Mesendoderm (in vitro differentiated cells): Measurements from ENCODE around the gene NBEA.

ENCODE experiments used
- DNase-seq: peaks from one replicate; pipeline ENCODE4 v3.0.0; 2013
- H2AK5ac ChIP-seq: 2 replicates; pipeline ENCODE4 v1.6.1; 2013; ENCODE audit warnings: low read length, inconsistent platforms
- H2BK120ac ChIP-seq: 2 replicates; pipeline ENCODE4 v1.6.1; 2013; ENCODE audit warnings: low read depth, mild to moderate bottlenecking, low read length, moderate library complexity, mixed read lengths
- H2BK15ac ChIP-seq: replicated peaks from 2 replicates; pipeline ENCODE4 v1.6.1; 2013; ENCODE audit warnings: low read depth, mild to moderate bottlenecking, moderate library complexity
- H2BK5ac ChIP-seq: 2 replicates; pipeline ENCODE4 v1.6.1; 2013; ENCODE audit warnings: low read length, inconsistent platforms
- H3K18ac ChIP-seq: 2 replicates; pipeline ENCODE4 v1.6.1; 2013; ENCODE audit warnings: mild to moderate bottlenecking, low read length, mixed read lengths
- H3K23ac ChIP-seq: one replicate; pipeline ENCODE4 v1.6.1; 2013; ENCODE audit warnings: low read length
- H3K27ac ChIP-seq: 2 replicates; pipeline ENCODE4 v1.5.1; 2013; ENCODE audit warnings: low read depth, mild to moderate bottlenecking, inconsistent platforms, low read length, moderate library complexity
- H3K27me3 ChIP-seq: 2 replicates; pipeline ENCODE4 v1.6.1; 2013; ENCODE audit warnings: low read length, control low read depth, mild to moderate bottlenecking, inconsistent platforms; ENCODE audit not compliant: insufficient read depth, poor library complexity
- H3K36me3 ChIP-seq: 2 replicates; pipeline ENCODE4 v1.6.1; 2013; ENCODE audit warnings: low read length, inconsistent platforms; ENCODE audit not compliant: control insufficient read depth, insufficient read depth
- H3K4ac ChIP-seq: one replicate; pipeline ENCODE4 v1.6.1; 2013; ENCODE audit warnings: low read depth, mild to moderate bottlenecking, low read length, moderate library complexity
- H3K4me1 ChIP-seq: 2 replicates; pipeline ENCODE4 v1.6.1; 2013; ENCODE audit warnings: low read depth, low read length, inconsistent platforms; ENCODE audit not compliant: control insufficient read depth
- H3K4me2 ChIP-seq: 2 replicates; pipeline ENCODE4 v1.6.1; 2013; ENCODE audit warnings: low read length
- H3K4me3 ChIP-seq: 2 replicates; pipeline ENCODE4 v1.5.1; 2013; ENCODE audit warnings: mild to moderate bottlenecking, low read length
- H3K56ac ChIP-seq: one replicate; pipeline ENCODE4 v1.6.1; 2013; ENCODE audit warnings: low read length
- H3K79me1 ChIP-seq: 2 replicates; pipeline ENCODE4 v1.6.1; 2013; ENCODE audit warnings: low read length, inconsistent platforms
- H3K79me2 ChIP-seq: 2 replicates; pipeline ENCODE4 v1.6.1; 2013; ENCODE audit warnings: mild to moderate bottlenecking, low read length; ENCODE audit not compliant: control insufficient read depth, insufficient read depth
- H3K9ac ChIP-seq: 2 replicates; pipeline ENCODE4 v1.6.1; 2013; ENCODE audit warnings: low read length, inconsistent platforms
- H4K5ac ChIP-seq: one replicate; pipeline ENCODE4 v1.6.1; 2013; ENCODE audit warnings: low read length
- H4K8ac ChIP-seq: one replicate; pipeline ENCODE4 v1.6.1; 2013; ENCODE audit warnings: low read depth, mild to moderate bottlenecking, control low read depth, low read length, moderate library complexity
- WGBS: extraction: QIAGEN DNeasy Blood & Tissue Kit; methylation state at CpG from one replicate; pipeline ENCODE4 v1.1.7; 2013; ENCODE audit warnings: low lambda C conversion rate, missing lambda C conversion rate; ENCODE audit not compliant: insufficient coverage; ENCODE audit errors: extremely low coverage; 5-methylcytosine and 5-hydroxymethylcytosine counted together

NBEA gene

DNA sequence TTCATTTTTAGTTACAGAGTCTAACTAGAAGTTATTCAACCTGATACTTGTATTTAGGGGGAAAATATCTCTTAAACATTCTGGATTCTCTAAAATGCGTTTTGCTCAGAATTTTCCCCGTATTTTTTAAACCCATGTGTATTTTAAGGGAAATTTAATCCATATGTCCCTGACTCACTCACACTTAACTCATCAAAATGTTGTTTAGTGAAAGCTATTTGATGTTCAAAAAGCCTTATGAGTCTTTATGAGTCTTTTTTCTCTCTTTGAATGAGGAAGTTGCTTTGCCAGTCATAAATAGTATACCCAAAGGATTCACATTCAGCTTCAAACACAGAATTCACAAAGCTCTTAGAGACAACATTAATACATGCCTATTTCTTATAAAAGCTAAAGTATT, 518.0 kb downstream of the NBEA start:
- H3K23ac ChIP-seq, result no peak overlapping the region
- no peaks in the 10 kb centered on the region for H3K79me2 ChIP-seq
- no peak overlapping the region for H3K4me2 ChIP-seq
- no peak overlapping the region for H2BK5ac ChIP-seq
- no peak overlapping the region for H3K56ac ChIP-seq
- H3K18ac ChIP-seq, result no peak overlapping the region
- no peak overlapping the region for H4K8ac ChIP-seq
- no peak for DNase-seq
- H2AK5ac ChIP-seq, result no peak overlapping the region
- H2BK15ac ChIP-seq, result no peak overlapping the region
- H3K4me1 ChIP-seq, result no peaks in the 10 kb centered on the region
- no peak overlapping the region for H3K4ac ChIP-seq
- H3K9ac ChIP-seq, result no peak overlapping the region
- no peak overlapping the region for H4K5ac ChIP-seq
- no peaks in the 10 kb centered on the region for H3K36me3 ChIP-seq
- H3K27me3 ChIP-seq, result no peaks in the 10 kb centered on the region
- H3K79me1 ChIP-seq, result no peaks in the 10 kb centered on the region
- H3K4me3 ChIP-seq, result no peak overlapping the region
- no peak overlapping the region for H3K27ac ChIP-seq
- H2BK120ac ChIP-seq, result no peak overlapping the region
- no CpG with 5 or more reads among the region's 2 CpGs for WGBS

GRCh38 chr13:35465371-35465770, 523.3 kb downstream of the NBEA start:
- Histone ChIP-seq H4K8ac (no peak overlapping the region), H3K18ac (no peak overlapping the region), H3K4me3 (no peak overlapping the region), H3K4ac (no peak overlapping the region), H2BK120ac (no peak overlapping the region), H3K23ac (no peak overlapping the region), H4K5ac (no peak overlapping the region), H3K27me3 (no peaks in the 10 kb centered on the region), H3K4me1 (no peaks in the 10 kb centered on the region), H2BK5ac (no peak overlapping the region), H3K56ac (no peak overlapping the region), H3K9ac (no peak overlapping the region), H3K79me1 (no peaks in the 10 kb centered on the region), H2BK15ac (no peak overlapping the region), H3K27ac (no peak overlapping the region), H3K4me2 (no peak overlapping the region), H3K79me2 (no peaks in the 10 kb centered on the region), H2AK5ac (no peak overlapping the region), H3K36me3 (no peaks in the 10 kb centered on the region)
- WGBS, result no CpG with 5 or more reads among the region's 3 CpGs
- DNase-seq, result no peak

DNA sequence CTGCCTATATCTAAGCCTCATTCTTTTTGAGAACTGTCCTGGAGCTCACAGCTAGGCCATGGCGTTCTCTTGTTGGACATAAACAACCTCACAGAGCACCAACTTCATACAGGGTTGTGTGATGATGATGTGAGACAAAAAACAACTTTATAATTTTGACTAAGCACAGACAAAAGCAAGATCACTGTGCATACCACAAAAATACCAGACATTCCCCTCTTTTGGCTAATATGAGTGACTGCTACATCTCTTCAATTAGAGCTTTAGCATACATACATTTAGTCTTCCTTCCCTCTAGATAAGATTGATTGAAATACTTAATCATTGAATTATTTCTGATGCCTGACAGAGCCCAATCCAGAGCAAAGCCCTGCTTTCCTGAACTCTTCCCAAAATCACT, 526.1 kb downstream of the NBEA start:
- DNase-seq, result no peak
- Histone ChIP-seq H3K36me3 (no peaks in the 10 kb centered on the region), H3K79me1 (no peaks in the 10 kb centered on the region), H2BK5ac (no peak overlapping the region), H3K9ac (no peak overlapping the region), H3K4me2 (no peak overlapping the region), H3K4me1 (no peaks in the 10 kb centered on the region), H4K5ac (no peak overlapping the region), H3K4me3 (no peak overlapping the region), H3K4ac (no peak overlapping the region), H4K8ac (no peak overlapping the region), H2BK120ac (no peak overlapping the region), H3K18ac (no peak overlapping the region), H3K79me2 (no peaks in the 10 kb centered on the region), H3K27me3 (peaks cover 10% of the 10 kb centered on the region), H2BK15ac (no peak overlapping the region), H3K23ac (no peak overlapping the region), H3K56ac (no peak overlapping the region), H3K27ac (no peak overlapping the region), H2AK5ac (no peak overlapping the region)
- no CpG with 5 or more reads among the region's 1 CpG for WGBS

DNA sequence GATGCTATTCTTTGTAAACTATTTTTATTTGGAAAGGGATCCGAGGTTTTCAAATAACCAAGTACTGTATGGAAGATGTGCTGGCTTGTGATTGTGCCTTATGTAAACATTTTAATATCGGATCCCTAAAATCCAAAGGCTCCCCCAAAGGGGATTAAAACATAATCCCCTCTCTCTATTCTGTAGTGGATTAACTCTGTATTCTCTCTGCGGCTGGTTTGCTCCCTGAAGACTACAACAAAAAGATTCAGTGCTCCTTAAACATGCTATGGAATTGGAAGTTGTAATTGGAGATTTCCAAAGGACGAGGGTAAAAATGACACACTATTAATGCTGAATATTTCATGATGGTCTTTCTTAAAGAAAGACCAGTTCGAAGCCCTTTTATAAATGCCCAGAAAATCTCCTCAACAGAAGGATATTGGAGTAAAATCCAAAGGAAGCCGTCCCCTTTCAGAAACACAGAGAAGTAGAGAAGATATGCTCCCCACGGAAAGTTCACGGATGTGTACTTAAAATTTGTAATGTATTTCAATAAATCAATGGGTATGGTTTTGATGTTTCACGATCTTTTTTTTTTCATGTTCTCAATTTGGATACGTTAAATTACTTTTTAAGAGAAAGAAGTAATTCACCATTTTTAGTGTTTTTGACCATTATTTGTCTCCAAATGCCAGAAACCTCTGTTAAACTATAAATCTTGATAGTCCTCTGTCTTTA, 527.9 kb downstream of the NBEA start:
- no peak overlapping the region for H3K56ac ChIP-seq
- no CpG with 5 or more reads among the region's 10 CpGs for WGBS
- no peak overlapping the region for H2BK15ac ChIP-seq
- H3K9ac ChIP-seq, result no peak overlapping the region
- no peak overlapping the region for H3K4me2 ChIP-seq
- H4K5ac ChIP-seq, result no peak overlapping the region
- no peak overlapping the region for H3K4ac ChIP-seq
- no peaks in the 10 kb centered on the region for H3K79me2 ChIP-seq
- no peak overlapping the region for H3K27ac ChIP-seq
- no peak overlapping the region for H3K23ac ChIP-seq
- H2BK120ac ChIP-seq, result no peak overlapping the region
- H3K79me1 ChIP-seq, result no peaks in the 10 kb centered on the region
- no peak overlapping the region for H3K18ac ChIP-seq
- no peak overlapping the region for H2AK5ac ChIP-seq
- H2BK5ac ChIP-seq, result no peak overlapping the region
- no peak overlapping the region for H3K4me3 ChIP-seq
- no peak overlapping the region for H4K8ac ChIP-seq
- no peaks in the 10 kb centered on the region for H3K4me1 ChIP-seq
- DNase-seq, result no peak
- no peaks in the 10 kb centered on the region for H3K36me3 ChIP-seq
- H3K27me3 ChIP-seq, result peaks cover 12% of the 10 kb centered on the region

DNA sequence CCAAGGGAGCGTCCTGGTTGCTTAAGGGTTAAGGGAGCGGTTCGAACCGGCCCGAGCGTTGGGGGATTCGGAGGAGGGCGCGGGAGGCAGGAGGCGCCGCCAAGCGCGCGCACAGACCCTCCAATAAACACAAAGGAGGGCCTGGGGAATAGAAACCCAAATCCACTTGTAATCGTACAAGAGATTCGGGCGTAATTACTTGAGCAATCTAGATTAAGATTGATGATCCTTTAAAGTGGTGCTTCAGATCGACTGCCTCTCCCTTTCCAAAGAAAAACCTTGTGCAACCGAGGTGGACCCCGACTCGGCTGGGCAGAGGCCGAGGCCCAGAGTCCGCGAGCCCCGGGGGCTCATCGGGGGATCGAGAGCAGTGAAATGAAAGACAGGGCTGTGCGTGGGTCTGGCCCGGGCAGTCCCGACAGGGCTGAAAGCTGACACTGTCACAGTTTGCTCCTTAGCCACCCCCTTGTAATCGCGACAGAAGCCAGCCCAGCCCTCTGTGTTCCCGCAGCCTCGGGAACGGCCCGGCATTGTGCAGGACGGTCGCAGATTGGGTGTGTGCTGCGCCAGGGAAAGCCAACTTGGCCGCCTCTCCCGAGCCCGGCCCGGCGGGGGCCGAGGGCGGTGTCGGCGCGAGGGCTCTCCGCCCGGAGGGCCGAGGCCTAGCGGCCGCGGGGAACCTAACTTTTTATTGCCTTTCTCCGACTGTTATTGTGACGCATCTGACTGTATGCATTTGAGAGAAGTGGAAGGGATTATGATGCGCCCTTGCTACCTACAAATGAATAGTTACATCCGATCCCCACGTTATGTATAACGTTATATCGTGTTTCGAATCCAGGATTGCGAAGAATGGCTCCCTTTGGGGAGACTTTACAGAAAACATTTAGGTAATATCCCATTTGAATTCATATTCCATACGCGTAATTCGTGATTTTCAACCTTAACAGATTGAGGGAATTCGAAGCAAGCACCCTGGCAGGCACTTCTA, 528.9 kb downstream of the NBEA start:
- DNase-seq, result peak; percentile 85

More for the DNA sequence above, 528.9 kb downstream of the NBEA start:
- Histone ChIP-seq H4K5ac (no peak overlapping the region), H3K56ac (peak overlapping the region; percentile 71), H4K8ac (no peak overlapping the region), H3K79me1 (no peaks in the 10 kb centered on the region), H3K4ac (no peak overlapping the region), H3K27ac (no peak overlapping the region), H3K4me1 (no peaks in the 10 kb centered on the region), H3K9ac (peak overlapping the region; percentile 61), H3K23ac (no peak overlapping the region), H3K36me3 (no peaks in the 10 kb centered on the region), H3K18ac (no peak overlapping the region), H3K79me2 (no peaks in the 10 kb centered on the region), H2BK15ac (no peak overlapping the region), H2BK120ac (no peak overlapping the region), H2BK5ac (no peak overlapping the region), H3K4me2 (peak overlapping the region; percentile 72), H3K4me3 (peak overlapping the region; percentile 33), H3K27me3 (peaks cover 12% of the 10 kb centered on the region), H2AK5ac (no peak overlapping the region)
- WGBS, result no CpG with 5 or more reads among the region's 68 CpGs
